ENCODE measurements around the gene DPH1. TPM values are rescaled to one million over a fixed set of nuclear protein-coding genes. Genes with fewer than 3 reads are reported as not detected.

The DPH1 gene
- polyA plus RNA-seq, 3 donors, result 36.5 to 57.5 (median 47.2) TPM

DNA sequence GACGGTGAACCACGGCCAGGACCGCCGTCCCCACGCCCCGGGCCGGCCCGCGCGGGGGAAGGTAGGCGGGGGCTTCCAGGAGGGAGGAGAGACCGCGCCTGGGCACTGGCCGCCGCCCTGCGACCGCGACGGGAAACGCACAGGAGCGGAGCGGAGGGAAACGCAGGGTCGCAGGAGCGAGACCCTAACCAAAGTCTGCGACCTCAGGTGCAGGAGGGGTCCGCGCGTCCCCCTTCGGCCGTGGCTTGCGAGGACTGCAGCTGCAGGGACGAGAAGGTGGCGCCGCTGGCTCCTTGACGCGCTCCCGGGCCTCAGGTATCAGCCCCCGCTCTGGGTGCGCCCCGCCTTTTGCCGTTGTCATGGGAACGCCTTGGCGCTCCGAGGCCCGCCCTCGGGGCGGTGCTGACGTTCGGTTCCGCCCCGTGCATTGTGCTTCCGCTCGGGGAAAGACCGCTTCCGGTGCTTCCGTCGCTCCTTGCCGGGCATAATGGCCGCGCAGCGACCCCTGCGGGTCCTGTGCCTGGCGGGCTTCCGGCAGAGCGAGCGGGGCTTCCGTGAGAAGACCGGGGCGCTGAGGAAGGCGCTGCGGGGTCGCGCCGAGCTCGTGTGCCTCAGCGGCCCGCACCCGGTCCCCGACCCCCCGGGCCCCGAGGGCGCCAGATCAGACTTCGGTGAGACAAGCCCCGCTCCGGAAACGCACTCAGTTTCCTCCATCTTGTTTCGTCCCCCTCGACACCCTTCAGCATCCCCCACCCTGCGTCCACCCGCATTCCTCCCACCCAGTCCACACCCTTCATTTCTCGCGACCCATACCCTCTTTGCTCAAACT, 11.8 kb downstream of the DPH1 start, which contains the start of gene OVCA2:
TSS of gene OVCA2 (plus strand) at position 462 of the 829 bp plus-strand sequence. CDS start at position 488, 26 bp downstream.
- peak; percentile 89 to 95 (median 93) for DNase-seq (ENCODE audit: extremely low read depth in 1 of 11, low read depth in 9 of 11, low spot score in 4 of 11)

DNA sequence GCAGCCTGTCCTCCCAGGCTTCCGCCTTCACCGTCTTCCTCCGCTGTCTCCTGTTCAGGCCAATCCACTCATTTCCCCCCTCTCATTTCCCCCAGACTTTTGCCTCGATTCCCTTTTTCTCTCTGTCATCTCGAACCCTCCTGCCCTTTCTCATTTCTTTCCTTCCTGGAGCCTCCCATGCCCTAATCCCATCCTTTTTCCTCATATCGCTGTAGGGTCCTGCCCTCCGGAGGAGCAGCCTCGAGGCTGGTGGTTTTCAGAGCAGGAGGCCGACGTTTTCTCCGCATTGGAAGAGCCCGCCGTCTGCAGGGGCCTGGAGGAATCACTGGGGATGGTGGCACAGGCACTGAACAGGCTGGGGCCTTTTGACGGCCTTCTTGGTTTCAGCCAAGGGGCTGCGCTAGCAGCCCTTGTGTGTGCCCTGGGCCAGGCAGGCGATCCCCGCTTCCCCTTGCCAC, 12.5 kb downstream of the DPH1 start:
- DNase-seq (ENCODE audit: extremely low read depth in 1 of 11, low read depth in 9 of 11, low spot score in 4 of 11), result no peak

DNA sequence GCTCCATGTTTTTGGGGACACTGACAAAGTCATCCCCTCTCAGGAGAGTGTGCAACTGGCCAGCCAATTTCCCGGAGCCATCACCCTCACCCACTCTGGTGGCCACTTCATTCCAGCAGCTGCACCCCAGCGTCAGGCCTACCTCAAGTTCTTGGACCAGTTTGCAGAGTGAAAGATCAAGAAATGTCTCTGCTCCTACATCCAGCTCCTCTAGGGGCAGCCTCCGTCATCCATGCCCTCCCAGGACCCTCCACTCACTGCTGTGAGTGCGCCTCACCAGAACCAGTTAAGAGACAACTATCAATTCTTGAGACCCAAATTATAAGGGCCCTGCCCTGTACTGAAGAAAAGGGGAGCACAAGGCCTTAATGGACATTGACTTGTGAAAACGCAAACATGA, 13.0 kb downstream of the DPH1 start:
- DNase-seq (ENCODE audit: extremely low read depth in 1 of 11, low read depth in 9 of 11, low spot score in 4 of 11), result no peak

DNA sequence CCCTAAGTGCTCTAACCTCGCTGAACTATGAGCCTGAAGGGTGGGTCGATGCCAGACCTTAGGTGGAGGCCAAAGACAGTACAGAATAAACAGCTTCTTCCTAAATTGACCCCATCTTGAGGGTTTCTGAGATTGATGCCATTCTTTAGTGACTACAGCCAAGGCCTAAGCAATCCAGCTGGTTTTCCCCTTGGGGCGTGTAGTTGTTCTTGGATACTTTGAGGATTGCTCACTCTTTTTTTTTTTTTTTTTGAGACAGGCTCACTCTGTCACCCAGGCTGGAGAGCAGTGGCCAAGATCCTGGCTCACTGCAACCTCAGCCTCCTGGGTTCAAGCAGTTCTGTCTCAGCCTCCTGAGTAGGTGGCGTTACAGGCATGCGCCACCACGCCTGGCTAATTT, 13.8 kb downstream of the DPH1 start:
- no peak for DNase-seq (ENCODE audit: extremely low read depth in 1 of 11, low read depth in 9 of 11, low spot score in 4 of 11)

DNA sequence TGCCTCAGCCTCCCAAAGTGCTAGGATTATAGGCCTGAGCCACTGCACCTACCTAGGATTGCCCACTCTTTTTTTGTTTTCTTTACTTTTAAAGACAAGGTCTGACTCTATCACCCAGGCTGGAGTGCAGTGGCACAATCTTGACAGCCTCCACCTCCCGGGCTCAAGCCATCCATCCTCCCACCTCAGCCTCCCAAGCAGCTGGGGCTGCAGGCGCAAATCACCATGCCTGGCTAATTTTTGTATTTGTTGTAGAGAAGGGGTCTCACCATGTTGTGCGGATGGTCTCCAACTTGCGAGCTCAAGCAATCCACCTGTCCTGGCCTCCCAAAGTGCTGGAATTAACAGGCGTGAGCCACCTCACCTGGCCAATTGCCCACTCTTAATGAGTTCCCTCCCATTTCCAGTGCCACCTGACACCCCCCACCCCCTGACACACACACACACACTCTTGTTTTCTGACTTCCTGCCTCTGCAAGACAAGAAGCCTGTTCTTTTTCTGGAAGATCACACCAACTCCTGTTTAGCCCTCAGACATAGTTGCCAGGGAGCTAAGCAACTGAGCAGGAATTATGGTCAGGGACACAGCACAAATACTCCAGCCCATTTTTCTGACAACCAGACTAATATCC, 14.4 kb downstream of the DPH1 start:
- no peak for DNase-seq (ENCODE audit: extremely low read depth in 1 of 11, low read depth in 9 of 11, low spot score in 4 of 11)

DNA sequence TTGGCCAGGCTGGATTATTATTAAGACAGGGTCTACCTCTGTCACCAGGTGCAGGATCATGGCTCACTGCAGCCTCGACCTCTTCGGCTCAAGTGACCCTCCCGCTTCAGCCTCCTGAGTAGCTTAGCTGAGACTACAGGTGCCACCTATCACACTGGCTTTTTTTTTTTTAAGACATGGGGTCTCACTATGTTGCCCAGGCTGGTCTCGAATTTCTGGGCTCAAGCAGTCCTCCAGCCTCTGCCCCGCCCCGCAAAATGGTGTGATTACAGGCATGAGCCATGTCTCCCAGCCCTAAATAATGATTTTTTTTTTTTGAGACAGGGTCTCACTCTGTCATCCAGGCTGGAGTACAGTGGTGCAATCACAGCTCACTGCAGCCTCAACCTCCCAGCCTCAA, 17.6 kb downstream of the DPH1 start:
- DNase-seq (ENCODE audit: extremely low read depth in 1 of 11, low read depth in 9 of 11, low spot score in 4 of 11), result no peak

DNA sequence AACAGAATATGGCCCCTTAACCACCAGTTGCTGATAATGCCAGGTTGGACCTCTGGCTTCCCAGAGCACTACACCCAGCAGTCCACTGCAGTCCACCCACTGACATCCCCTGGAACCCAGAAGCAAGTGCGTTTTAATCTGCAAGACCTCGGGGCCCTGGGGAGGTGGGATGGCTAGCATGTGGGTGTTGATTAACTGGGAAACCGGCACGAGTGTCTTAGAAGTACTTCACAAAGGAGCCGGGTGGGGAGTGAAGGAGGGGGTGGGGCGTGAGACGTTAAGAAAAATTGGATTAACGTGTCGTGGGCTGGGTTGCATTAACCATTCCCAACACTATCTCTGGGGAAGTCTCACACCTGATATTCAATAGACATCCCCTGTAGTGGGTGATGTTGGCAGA, 18.9 kb downstream of the DPH1 start:
- no peak for DNase-seq (ENCODE audit: extremely low read depth in 1 of 11, low read depth in 9 of 11, low spot score in 4 of 11)

DNA sequence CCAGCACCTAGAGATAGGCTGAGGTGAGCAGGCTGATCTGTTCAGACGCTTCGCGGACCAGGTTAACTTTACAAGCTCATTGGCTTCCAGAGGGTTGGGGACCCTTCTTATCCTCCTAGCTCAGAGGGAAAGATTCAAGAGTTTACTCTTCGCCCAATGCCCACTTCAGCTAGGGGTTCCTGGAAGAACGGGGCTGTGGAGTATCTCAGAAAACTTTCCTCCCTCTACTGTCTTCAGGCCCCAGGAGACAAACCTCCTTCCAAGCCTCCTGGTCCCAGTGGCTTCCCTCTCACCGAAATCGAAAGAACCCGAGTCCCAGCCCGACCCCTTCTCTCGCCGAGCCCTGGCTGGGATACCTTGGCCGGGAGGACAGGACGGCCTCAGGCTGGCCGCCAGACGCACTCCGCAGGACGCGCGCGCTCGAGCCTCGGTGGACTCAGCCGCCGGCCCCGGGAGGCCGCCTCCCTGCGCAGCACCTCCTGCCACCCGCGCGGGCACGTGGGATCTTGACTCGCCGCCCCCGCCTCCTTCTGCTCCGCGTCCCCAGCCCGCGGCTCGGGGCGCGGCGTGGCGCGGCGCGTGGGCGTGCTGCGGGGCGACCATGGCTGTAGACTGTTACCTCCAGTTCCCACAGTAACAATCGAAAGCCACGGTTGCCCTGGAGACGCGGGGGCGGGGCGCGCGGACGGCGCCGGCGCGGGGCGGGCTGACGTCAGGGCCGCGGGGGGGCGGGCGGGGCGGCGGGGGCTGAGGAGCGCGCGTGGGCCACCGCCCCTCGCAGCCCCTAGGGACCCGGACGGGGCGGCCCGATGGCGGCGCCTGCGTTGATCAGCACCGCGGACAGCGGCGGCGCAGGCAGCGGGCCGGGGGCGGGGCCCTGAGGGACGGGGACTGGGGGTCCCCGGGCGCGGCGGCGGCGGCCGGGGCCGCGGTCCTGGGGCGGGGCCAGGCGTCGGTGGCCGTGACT, 19.7 kb downstream of the DPH1 start:
- peak in 3 of 11 donors; percentile 74 to 80 (median 78) for DNase-seq (ENCODE audit: extremely low read depth in 1 of 11, low read depth in 9 of 11, low spot score in 4 of 11)

DNA sequence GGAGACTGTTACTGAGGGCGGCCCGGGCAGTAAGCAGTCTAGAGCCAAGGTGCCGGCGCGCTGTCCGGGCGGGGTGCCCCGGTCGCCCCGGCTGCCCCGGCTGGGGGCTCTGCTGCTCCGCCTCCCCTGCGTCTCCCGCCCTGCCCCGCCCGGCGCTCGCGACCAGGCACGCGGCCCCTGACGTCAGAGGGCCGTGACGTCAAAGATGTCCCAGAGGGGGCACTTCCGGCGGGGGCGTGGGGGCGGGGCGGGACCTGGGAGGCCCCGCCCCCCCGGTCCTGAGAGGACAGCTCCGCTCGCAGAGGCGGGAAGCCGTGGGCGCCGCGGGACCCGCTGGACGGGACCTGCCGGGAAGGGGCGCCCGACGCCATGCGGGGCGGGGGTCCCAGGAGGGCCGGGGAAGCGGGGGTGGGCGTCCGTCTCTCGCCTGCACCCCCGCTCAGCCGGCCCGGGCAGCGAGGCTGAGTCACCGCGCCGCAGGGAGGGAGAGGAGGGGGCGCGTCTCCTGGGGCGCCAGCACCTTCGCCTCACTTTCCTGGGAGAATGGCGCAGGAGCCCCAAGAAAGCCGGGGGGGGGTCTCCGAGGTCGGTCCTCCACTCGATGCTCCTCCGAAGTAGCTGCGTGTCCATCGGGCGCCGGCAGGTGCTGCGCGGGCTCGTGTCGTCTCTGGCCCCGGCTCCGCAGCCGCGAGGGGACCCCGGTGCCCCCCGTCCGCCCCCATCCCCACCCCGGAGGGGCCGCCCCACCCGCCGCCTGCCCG, 20.5 kb downstream of the DPH1 start:
- no peak for DNase-seq (ENCODE audit: extremely low read depth in 1 of 11, low read depth in 9 of 11, low spot score in 4 of 11)

DNA sequence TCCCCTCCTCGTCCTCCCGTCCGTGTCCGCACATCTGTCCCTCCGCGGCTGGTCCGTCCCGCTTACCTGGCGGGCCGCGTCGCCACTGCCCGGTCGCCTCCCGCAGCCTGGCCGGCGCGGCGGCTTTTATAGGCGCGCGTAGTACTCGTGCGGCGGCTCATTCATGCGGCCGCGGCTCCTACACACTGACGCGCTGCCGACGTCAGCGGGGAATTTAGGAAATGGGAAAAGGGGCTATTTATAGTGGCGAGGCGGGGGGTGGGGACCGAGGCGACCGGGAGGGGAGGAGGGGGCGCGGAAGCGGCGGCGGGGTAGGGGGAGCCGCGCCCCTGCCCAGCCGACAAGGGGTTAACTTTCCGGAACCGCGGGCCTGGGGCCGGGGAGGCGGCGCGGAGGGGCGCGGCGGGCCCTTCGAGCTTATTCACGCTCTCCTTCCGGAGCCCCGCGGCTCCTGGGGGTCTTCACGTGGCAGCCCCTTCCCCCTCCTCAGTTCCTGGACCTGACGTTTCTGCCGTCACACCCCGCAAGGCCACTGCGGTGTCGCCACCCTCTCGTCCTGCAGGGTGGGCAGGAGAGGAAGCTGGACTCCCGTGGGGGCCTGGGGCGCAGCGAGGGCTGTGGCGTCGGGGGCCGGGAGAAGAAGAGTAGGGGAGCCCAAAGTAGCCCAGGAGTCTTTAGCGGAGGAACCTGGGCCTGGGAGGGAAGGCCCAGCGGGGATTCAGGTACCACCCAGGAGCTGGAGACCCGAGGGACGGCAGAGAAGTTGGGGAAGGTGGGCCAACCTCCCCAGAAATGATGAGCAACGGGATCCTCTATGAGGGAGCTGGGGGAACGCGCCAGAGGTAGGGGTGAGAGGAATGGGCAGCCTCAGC, 21.3 kb downstream of the DPH1 start:
- DNase-seq (ENCODE audit: extremely low read depth in 1 of 11, low read depth in 9 of 11, low spot score in 4 of 11), result no peak

DNA sequence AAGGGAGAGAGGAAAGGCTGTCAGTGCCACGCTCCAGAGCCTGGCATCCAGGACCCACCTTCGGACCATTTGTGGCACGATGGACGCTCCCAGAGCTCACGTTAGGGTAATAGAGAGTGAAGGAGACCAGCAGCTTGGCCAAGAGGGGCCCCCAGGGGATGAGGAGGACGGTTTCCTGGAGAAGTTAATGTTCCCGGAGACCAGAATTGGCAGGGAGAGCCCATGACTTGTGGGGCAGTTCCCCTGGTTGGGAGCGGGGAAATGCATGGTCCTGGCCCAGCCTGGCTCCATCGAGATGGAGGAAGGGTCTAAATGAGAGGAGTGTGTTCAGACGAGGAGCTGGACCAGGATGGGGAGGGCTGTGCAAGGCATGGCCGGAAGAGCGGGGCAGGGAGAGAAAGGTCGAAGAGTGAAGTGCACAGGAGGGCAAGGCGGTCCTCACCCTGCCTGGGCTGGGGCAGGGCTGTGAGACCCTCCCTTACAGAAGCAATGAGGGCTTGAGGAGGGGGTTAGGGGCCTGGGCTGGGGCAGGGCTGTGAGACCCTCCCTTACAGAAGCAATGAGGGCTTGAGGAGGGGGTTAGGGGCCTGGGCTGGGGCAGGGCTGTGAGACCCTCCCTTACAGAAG, 22.1 kb downstream of the DPH1 start:
- DNase-seq (ENCODE audit: extremely low read depth in 1 of 11, low read depth in 9 of 11, low spot score in 4 of 11), result no peak

DNA sequence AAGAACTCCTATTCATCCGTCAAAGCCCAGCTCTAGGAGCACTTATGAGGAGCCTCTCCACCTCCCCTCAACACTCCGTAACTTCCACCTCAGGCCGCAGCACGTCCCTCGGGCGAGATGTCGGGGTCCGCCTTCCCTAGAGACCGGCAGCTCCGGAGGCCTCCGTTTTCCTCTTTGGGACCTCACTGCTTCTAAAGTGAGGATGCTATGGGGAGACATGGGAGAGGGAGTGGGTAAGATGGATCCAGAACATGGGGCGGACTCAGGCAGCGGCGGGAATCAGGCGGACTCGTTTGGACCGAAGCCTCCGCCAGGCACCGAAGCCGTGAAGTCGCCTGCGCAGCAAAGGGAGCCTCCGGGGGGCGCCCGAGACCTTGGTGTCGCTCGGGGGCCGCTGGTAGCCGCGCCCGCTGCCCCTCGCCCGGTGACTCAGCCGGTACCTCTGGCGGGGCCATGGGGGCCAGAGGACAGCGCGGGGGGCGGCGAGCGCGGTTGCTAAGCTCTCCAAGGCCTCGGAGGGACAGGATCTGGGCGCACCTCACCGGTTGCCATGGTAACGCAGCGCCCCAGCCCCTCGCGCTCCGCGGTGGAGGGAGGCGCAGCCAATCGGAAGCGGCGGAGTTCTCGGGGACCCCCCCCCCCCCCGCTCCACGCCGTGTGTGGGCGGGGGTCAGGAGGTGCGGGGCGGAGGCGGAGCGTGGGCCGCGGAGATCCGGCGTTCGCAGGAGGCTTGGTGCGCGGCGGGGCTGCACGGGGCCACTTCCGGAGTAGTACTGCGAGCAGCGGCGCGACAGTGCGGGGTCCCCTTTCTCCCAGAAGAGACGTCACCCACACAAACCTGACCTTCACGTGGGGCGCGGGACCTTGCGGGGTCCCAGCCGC, 23.7 kb downstream of the DPH1 start:
- DNase-seq (ENCODE audit: extremely low read depth in 1 of 11, low read depth in 9 of 11, low spot score in 4 of 11), result no peak

DNA sequence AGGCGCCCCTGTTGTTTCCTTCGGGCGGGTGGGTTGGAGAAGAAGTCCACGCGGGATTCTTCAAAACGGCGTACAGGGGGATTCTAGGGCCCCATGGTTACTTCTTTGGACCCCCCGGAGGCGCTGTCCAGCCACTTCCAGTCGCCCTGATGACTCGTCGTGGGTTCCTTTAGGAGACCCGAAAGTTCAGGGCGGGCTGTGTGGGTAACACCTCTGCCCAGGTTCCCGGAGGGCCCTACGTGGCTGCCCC, 24.2 kb downstream of the DPH1 start:
- DNase-seq (ENCODE audit: extremely low read depth in 1 of 11, low read depth in 9 of 11, low spot score in 4 of 11), result no peak

DNA sequence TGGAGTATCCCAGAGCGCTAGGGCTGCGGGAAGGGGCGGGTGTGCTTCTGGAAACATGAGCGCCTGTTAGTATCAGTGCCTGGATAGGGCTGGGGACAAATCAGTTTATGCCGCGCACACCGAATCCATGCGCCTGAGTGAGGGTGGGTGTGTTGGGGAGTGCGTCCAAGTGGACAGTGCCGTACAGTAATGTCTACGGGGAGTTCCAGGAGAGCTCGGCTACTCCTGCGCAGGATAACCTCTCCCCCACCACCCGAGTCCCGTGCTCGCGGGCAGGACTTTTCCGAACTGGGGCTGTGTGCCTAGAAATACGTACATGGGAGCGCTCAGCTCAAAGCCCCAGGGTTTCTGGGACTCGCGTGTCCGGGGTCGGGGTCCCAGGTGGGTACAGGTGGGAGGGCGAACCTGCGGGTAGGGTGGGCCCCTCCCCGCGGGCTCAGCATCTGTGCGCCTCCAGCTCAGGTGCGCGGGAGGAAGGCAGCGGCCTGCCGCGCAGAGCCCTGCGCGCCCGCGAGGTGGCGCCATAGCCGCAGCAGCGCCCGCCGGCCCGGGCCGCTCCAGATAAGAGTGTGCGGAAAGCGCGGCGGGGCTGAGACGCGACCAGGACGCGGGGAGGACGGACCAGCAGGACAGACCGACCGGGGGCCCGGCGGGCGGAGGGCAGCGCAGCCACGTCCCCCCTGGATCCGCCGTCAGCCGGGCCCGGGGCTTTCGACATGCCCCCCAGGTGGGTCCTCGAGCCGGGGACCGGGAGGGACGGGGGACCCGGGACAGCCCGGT, 24.7 kb downstream of the DPH1 start, which contains the start of gene HIC1:
TSS of gene HIC1 (plus strand) at position 592 of the 780 bp plus-strand sequence. CDS start 1,588 bp downstream, outside the sequence.
- DNase-seq (ENCODE audit: extremely low read depth in 1 of 11, low read depth in 9 of 11, low spot score in 4 of 11), result no peak

DNA sequence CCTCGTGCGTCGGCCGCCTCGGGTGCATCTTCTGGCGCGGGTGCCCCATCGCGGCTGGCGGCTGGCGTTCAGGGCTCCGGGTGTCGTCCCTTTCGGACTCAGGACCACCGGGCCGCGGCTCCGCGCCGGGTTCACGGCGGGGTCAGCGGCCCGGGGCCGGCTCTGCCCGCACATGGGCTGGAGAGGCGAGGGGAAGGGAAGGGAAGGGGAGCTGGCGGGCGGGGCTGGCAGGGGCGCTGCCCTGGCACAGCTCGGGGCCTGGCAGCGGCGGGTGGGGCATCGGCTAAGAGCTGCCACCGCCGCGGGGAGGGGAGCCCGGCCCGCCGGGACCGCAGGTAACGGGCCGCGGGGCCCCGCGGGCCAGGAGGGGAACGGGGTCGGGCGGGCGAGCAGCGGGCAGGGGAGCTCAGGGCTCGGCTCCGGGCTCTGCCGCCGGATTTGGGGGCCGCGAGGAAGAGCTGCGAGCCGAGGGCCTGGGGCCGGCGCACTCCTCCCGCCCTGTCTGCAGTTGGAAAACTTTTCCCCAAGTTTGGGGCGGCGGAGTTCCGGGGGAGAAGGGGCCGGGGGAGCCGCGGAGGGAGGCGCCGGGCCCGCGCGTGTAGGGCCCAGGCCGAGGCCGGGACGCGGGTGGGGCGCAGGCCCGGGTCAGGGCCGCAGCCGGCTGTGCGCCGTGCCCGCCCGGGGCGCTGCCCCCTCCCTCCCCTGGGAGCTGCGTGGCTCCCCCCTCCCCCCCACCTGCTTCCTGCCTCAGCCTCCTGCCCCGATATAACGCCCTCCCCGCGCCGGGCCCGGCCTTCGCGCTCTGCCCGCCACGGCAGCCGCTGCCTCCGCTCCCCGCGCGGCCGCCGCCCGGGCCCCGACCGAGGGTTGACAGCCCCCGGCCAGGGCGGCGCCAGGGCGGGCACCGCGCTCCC, 25.6 kb downstream of the DPH1 start:
- DNase-seq (ENCODE audit: extremely low read depth in 1 of 11, low read depth in 9 of 11, low spot score in 4 of 11), result no peak
